ENCODE measurements around the gene WBP2.
A peak's percentile ranks its signal among the peaks of the same experiment; 100 is the strongest.

DNA sequence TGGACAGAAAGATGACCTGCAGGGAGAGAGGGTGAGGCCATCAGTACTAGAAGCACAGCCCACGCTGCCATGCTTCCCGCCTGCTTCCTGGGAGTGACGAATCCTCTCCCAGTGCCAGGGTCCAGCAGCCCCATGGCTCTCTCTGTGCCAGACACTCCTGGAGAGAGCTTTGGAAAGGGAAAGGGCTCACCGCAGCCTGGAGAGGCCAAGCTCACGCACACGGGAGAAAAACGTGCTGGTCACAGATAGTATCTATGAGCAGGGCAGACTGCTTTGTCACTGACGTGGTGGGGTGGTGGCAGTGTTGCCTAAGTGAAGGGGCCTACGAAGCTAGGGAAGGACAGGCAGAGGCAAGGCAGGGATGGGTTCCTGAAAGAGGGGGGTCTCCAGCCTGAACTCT, 5.4 kb downstream of the WBP2 start:
- TF ChIP-seq POLR2A (conservative IDR thresholded peaks at IDR 0.05) = no peak; the same call in 1 of the 2 replicates
- TF ChIP-seq, protein P1, sequence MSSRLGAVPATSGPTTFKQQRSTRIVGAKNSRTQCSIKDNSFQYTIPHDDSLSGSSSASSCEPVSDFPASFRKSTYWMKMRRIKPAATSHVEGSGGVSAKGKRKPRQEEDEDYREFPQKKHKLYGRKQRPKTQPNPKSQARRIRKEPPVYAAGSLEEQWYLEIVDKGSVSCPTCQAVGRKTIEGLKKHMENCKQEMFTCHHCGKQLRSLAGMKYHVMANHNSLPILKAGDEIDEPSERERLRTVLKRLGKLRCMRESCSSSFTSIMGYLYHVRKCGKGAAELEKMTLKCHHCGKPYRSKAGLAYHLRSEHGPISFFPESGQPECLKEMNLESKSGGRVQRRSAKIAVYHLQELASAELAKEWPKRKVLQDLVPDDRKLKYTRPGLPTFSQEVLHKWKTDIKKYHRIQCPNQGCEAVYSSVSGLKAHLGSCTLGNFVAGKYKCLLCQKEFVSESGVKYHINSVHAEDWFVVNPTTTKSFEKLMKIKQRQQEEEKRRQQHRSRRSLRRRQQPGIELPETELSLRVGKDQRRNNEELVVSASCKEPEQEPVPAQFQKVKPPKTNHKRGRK (tag; IDR thresholded peaks at IDR 0.05) = no peak
- no peak for TF ChIP-seq NFE2L1 (tag; IDR thresholded peaks at IDR 0.05; ENCODE audit: borderline replicate concordance, low read depth)
- no peak for TF ChIP-seq SMARCC2 (IDR thresholded peaks at IDR 0.05; ENCODE audit: low read depth)
- TF ChIP-seq CREB1 (IDR thresholded peaks at IDR 0.05) = no peak
- TF ChIP-seq CREB1 (CRISPR knock-in tag; IDR thresholded peaks at IDR 0.05) = peak; percentile 52; the same call in 1 of the 2 replicates

All from K562 (cell line).